ENCODE data around the gene BAD.

The BAD gene

DNA sequence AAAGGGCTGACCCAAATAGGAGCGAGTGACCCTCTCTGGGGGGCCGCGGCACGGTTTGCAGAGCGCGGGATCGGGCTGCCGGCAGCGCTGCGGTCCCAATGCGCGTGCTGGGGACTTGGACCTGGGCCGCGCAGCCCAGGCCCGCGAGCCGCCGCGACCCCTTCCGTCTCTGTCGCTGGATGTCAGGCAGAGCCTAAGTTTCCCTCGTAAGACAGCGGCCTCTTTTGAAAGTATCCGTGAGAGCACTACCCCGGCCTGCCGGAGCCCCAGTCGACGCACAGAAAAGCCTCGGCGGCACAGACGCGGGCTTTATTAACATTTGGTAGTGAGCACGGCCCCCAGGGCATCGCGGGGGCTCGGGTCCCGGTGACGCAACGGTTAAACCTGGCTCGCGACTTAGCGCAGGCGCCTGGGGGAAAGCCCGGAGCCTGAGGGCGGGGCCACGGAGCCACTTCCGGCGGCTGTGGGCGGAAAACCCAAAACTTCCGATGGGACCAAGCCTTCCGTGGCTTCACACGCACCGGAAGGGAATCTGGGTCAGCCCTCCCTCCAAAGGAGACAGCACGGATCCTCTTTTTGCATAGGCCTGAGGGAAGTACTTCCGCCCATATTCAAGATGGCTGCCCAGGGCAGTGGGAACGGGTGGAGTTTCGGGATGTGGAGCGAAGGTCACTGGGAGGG is 14.8 kb downstream of the BAD start:
- DNase-seq, result peak; percentile 99
- H3K9me3 ChIP-seq (replicated peaks; ENCODE audit: insufficient read depth, low read length), result no peaks in the 10 kb centered on the region
- peak overlapping the region; percentile 73 for H2AFZ ChIP-seq (ENCODE audit: low read length)
- no peaks in the 10 kb centered on the region for H4K20me1 ChIP-seq (ENCODE audit: insufficient read depth, low read length)
- H3K4me2 ChIP-seq (ENCODE audit: low read depth, low read length), result peak overlapping the region; percentile 83
- H3K27ac ChIP-seq (ENCODE audit: low read length), result peak overlapping the region; percentile 83
- H3K27me3 ChIP-seq (replicated peaks; ENCODE audit: insufficient read depth, low read length), result no peaks in the 10 kb centered on the region
- H3K9me2 ChIP-seq (replicated peaks; ENCODE audit: insufficient read depth, low read length), result no peaks in the 10 kb centered on the region
- H3K9ac ChIP-seq (ENCODE audit: low read length), result peak overlapping the region; percentile 84
- peaks cover 26% of the 10 kb centered on the region for H3F3A ChIP-seq (ENCODE audit: insufficient read depth, low read length)
- H3K79me2 ChIP-seq (ENCODE audit: low read length), result peaks cover 11% of the 10 kb centered on the region; the same call in 1 of the 2 replicates
- H3K36me3 ChIP-seq (replicated peaks; ENCODE audit: insufficient read depth, low read length), result no peaks in the 10 kb centered on the region
- H3K4me1 ChIP-seq (ENCODE audit: low read length), result 0 out of 2 replicates have a peak, but pooled peaks cover 5% of the 10 kb centered on the region
- TF ChIP-seq, protein P1, sequence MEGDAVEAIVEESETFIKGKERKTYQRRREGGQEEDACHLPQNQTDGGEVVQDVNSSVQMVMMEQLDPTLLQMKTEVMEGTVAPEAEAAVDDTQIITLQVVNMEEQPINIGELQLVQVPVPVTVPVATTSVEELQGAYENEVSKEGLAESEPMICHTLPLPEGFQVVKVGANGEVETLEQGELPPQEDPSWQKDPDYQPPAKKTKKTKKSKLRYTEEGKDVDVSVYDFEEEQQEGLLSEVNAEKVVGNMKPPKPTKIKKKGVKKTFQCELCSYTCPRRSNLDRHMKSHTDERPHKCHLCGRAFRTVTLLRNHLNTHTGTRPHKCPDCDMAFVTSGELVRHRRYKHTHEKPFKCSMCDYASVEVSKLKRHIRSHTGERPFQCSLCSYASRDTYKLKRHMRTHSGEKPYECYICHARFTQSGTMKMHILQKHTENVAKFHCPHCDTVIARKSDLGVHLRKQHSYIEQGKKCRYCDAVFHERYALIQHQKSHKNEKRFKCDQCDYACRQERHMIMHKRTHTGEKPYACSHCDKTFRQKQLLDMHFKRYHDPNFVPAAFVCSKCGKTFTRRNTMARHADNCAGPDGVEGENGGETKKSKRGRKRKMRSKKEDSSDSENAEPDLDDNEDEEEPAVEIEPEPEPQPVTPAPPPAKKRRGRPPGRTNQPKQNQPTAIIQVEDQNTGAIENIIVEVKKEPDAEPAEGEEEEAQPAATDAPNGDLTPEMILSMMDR (IDR thresholded peaks at IDR 0.05; ENCODE audit: low read length), result peak; percentile 11; the same call in 1 of the 2 replicates
- no peak for TF ChIP-seq EZH2phosphoT487 (IDR thresholded peaks at IDR 0.05; ENCODE audit: low read length)
- TF ChIP-seq EZH2 (optimal IDR thresholded peaks at IDR 0.05; ENCODE audit: low read depth, low read length), result no peak
- peak overlapping the region; percentile 80 for H3K4me3 ChIP-seq (ENCODE audit: low read length)

DNA sequence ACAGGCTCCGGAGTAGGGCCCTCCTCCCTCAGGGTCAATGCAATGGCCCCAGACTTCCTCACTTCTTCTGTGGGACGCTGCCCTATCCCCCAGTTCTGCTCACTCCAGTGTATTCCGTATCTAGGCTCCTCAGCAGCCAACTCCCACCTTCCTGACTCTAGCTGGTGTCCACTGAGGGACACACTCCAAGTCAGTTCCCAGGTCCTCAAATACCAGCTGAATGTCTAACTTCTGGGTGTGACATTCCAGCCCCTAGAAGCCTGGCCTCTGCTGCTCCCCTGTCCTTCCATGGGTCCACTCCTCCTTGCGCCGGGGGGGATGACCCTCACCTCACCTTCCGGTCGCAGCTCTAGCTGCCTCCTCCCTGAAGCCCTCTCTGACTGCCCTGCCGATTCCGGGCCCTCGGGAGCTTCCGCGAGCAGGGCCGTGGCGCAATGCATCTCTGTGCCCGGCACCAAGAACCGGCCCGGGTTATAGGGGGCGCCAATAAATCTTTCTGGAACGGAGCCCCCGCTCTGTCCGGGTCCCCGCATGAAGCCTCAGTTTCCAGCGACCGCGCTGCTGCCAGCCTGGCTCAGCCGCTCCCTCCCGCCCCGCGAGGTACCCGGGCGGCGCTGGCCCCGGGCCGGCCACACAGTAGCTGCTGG is 15.4 kb downstream of the BAD start:
- peak; percentile 54 for DNase-seq
- H3K9me3 ChIP-seq (replicated peaks; ENCODE audit: insufficient read depth, low read length), result no peaks in the 10 kb centered on the region
- TF ChIP-seq EZH2phosphoT487 (IDR thresholded peaks at IDR 0.05; ENCODE audit: low read length) (no peak), EZH2 (optimal IDR thresholded peaks at IDR 0.05; ENCODE audit: low read depth, low read length) (no peak)
- TF ChIP-seq, protein P1 (IDR thresholded peaks at IDR 0.05; ENCODE audit: low read length), result no peak
- H3K27ac ChIP-seq (ENCODE audit: low read length), result peak overlapping the region; percentile 83
- H3K4me1 ChIP-seq (ENCODE audit: low read length), result 0 out of 2 replicates have a peak, but pooled peaks cover 5% of the 10 kb centered on the region
- peaks cover 11% of the 10 kb centered on the region; the same call in 1 of the 2 replicates for H3K79me2 ChIP-seq (ENCODE audit: low read length)
- H3K9ac ChIP-seq (ENCODE audit: low read length), result peak overlapping the region; percentile 84
- peaks cover 26% of the 10 kb centered on the region for H3F3A ChIP-seq (ENCODE audit: insufficient read depth, low read length)
- H3K27me3 ChIP-seq (replicated peaks; ENCODE audit: insufficient read depth, low read length), result no peaks in the 10 kb centered on the region
- H4K20me1 ChIP-seq (ENCODE audit: insufficient read depth, low read length), result no peaks in the 10 kb centered on the region
- H2AFZ ChIP-seq (ENCODE audit: low read length), result peak overlapping the region; percentile 73
- H3K9me2 ChIP-seq (replicated peaks; ENCODE audit: insufficient read depth, low read length), result no peaks in the 10 kb centered on the region
- H3K4me2 ChIP-seq (ENCODE audit: low read depth, low read length), result peak overlapping the region; percentile 83
- H3K36me3 ChIP-seq (replicated peaks; ENCODE audit: insufficient read depth, low read length), result no peaks in the 10 kb centered on the region
- H3K4me3 ChIP-seq (ENCODE audit: low read length), result peak overlapping the region; percentile 80

DNA sequence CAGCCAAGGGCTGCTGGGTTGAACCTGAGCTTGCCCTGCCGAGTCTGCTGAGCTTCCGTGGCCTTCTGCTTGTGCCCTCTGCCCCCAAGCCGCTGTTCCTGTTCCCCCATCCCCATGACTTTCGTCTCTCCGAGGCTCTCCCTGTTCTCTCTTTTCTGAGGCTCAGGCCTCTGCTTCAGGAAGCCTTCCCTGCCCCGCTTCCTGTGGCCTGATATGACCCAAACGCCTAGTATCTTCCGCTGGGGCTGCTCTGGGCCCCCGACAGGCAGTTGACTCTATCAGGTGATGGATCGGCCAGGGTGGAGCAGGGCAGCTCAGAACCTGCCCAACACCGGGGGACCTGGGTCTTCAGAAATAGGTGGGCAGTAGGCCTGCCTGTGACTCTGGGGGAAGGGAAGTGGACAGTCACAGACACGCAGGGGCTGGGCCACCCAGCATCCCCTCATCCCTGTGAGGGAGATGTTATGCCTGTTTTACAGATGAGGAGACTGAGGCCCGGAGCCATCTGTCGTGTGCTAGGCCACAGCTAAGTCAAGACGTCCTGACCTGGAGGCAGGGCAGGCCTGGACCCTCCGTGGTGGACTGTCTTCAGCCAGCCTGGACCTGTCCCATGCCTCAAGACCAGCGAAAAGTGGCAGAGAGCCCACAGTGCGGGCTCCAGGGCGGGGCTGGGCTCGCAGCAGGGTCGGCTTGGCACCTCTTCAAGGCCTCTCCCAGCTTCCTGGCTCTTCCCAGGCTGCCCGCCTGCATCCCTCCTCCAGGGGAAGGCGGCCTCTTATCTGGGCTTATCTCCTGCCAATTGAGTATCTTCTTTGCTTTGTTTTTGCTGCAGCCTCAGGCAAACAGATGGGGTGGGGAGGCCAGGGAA is 16.2 kb downstream of the BAD start:
- peak overlapping the region; percentile 80 for H3K4me3 ChIP-seq (ENCODE audit: low read length)
- peak overlapping the region; percentile 73; the same call in 1 of the 2 replicates for H2AFZ ChIP-seq (ENCODE audit: low read length)
- no peaks in the 10 kb centered on the region for H3K9me3 ChIP-seq (replicated peaks; ENCODE audit: insufficient read depth, low read length)
- TF ChIP-seq, protein P1 (IDR thresholded peaks at IDR 0.05; ENCODE audit: low read length), result no peak
- no peak for TF ChIP-seq EZH2phosphoT487 (IDR thresholded peaks at IDR 0.05; ENCODE audit: low read length)
- H3K9me2 ChIP-seq (replicated peaks; ENCODE audit: insufficient read depth, low read length), result no peaks in the 10 kb centered on the region
- peak overlapping the region; percentile 83; the same call in 1 of the 2 replicates for H3K27ac ChIP-seq (ENCODE audit: low read length)
- DNase-seq, result no peak
- H3K4me1 ChIP-seq (ENCODE audit: low read length), result 0 out of 2 replicates have a peak, but pooled peaks cover 5% of the 10 kb centered on the region
- H3K9ac ChIP-seq (ENCODE audit: low read length), result peak overlapping the region; percentile 84; the same call in 1 of the 2 replicates
- H3K4me2 ChIP-seq (ENCODE audit: low read depth, low read length), result peak overlapping the region; percentile 83
- H3F3A ChIP-seq (ENCODE audit: insufficient read depth, low read length), result peaks cover 26% of the 10 kb centered on the region
- H3K79me2 ChIP-seq (ENCODE audit: low read length), result peaks cover 11% of the 10 kb centered on the region; the same call in 1 of the 2 replicates
- H4K20me1 ChIP-seq (ENCODE audit: insufficient read depth, low read length), result no peaks in the 10 kb centered on the region
- no peaks in the 10 kb centered on the region for H3K36me3 ChIP-seq (replicated peaks; ENCODE audit: insufficient read depth, low read length)
- H3K27me3 ChIP-seq (replicated peaks; ENCODE audit: insufficient read depth, low read length), result no peaks in the 10 kb centered on the region

All from MM.1S (cell line).